ENCODE measurements around the gene NFIX.

Gene NFIX

DNA sequence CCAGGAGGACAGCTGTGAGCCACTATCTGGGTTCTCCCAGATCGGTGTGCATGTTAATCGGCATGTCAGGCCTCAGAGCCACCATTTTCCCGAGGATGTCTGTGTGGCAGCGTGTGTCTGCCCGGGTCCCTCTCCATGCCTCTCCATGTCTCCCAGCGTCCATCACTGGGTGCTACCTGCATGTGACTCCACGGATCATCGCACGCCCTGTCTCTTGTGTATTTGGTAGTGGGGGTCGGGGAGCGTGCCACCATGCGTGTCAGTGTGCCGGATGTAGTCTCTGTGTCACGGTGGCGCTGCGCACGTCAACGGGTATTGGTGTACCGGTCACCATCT is 5.9 kb downstream of the NFIX start:
- no peak overlapping the region for H3K27ac ChIP-seq (ENCODE audit: insufficient read depth, low read depth, low read length, poor library complexity, severe bottlenecking)
- no peak overlapping the region for H3K4me3 ChIP-seq (ENCODE audit: insufficient read depth, low read depth, low read length)
- no peaks in the 10 kb centered on the region for H3K9me3 ChIP-seq (ENCODE audit: control insufficient read depth, low read length)
- WGBS, 2 experiments, result 89% methylated on average over 19 of the region's 19 CpGs
- no peaks in the 10 kb centered on the region for H3K4me1 ChIP-seq (ENCODE audit: control insufficient read depth, insufficient read depth, low read length)
- H3K27me3 ChIP-seq (ENCODE audit: control insufficient read depth, insufficient read depth, low read length, poor library complexity, severe bottlenecking), result peaks cover 100% of the 10 kb centered on the region
- no peaks in the 10 kb centered on the region for H3K36me3 ChIP-seq (ENCODE audit: control insufficient read depth, insufficient read depth, low read length)

DNA sequence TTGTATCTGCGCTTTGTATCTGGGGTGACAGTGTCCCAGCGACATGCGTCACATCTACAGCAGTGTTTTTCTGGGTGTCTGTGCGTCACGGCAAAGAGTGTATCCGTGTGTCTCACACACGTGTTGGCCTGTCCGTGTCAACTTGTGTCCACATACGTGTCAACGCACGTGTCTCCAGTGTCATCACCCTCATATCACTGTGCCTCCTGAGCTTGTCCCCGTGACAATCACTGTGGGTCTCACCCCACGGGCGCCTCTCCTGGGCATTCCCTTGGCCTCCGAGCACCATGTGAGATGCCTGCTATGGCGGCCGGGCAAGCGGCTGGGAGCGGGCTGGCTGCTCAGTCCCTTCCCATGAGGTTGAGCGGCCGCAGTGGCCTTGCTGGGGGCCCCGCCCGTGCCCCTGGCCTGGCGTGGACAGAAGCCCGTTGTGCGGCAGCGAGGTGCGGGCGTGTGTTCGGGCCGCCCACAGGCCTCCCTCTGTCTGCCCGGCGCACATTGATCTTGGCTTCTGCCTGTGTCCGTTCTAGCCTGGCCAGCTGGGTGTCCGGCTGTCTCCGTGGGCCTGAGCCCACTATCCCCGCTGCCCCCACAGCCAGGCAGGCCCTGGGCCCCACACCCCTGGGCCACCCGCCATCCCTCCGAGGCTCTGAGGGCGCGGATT is 6.4 kb downstream of the NFIX start:
- no peak overlapping the region for H3K4me3 ChIP-seq (ENCODE audit: insufficient read depth, low read depth, low read length)
- H3K27ac ChIP-seq (ENCODE audit: insufficient read depth, low read depth, low read length, poor library complexity, severe bottlenecking), result no peak overlapping the region
- no peaks in the 10 kb centered on the region for H3K36me3 ChIP-seq (ENCODE audit: control insufficient read depth, insufficient read depth, low read length)
- H3K9me3 ChIP-seq (ENCODE audit: control insufficient read depth, low read length), result no peaks in the 10 kb centered on the region
- 86 to 87% methylated on average over 41 of the region's 41 CpGs for WGBS, 2 experiments
- peaks cover 100% of the 10 kb centered on the region for H3K27me3 ChIP-seq (ENCODE audit: control insufficient read depth, insufficient read depth, low read length, poor library complexity, severe bottlenecking)
- no peaks in the 10 kb centered on the region for H3K4me1 ChIP-seq (ENCODE audit: control insufficient read depth, insufficient read depth, low read length)

DNA sequence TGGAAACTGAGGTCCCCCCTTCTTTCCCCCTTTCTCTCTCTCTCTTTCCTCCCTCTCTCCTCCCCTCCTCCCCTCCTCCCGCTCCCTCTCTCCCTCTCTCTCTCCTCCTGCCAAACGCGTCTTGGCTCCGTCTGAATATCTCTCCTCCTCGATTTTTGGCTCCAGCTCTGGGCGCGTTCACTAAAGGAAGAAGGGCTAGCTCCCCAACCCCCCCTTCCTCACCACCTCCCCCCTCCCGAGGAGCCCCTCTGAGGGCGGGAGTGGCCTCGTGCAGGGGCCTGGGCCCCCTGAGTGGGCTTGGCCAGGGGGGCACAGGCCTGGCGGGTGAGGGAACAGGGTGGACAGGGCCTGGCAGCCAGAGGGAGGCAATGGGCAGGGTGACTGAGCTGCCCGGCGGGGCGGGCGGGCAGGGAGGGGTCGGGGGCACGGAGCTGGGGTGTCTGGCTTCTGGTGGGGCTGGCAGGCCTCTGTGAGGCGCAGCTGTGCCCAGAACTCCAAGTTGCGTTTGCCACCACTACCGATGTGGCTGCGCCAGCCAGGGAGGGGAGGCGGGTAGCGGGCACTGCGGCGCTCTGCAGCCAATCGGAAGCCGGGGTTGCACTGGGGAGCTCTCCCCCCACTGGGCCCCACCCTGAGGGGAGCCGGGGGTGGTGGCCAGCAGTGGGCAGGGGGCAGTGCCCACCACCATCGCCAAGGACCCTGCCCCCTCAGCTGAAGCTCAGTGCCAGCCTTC is 7.1 kb downstream of the NFIX start:
- WGBS, 2 experiments, result 73 to 74% methylated on average over 29 of the region's 29 CpGs
- H3K4me1 ChIP-seq (ENCODE audit: control insufficient read depth, insufficient read depth, low read length), result no peaks in the 10 kb centered on the region
- H3K4me3 ChIP-seq (ENCODE audit: insufficient read depth, low read depth, low read length), result no peak overlapping the region
- no peaks in the 10 kb centered on the region for H3K9me3 ChIP-seq (ENCODE audit: control insufficient read depth, low read length)
- no peaks in the 10 kb centered on the region for H3K36me3 ChIP-seq (ENCODE audit: control insufficient read depth, insufficient read depth, low read length)
- H3K27me3 ChIP-seq (ENCODE audit: control insufficient read depth, insufficient read depth, low read length, poor library complexity, severe bottlenecking), result peaks cover 100% of the 10 kb centered on the region
- H3K27ac ChIP-seq (ENCODE audit: insufficient read depth, low read depth, low read length, poor library complexity, severe bottlenecking), result no peak overlapping the region

DNA sequence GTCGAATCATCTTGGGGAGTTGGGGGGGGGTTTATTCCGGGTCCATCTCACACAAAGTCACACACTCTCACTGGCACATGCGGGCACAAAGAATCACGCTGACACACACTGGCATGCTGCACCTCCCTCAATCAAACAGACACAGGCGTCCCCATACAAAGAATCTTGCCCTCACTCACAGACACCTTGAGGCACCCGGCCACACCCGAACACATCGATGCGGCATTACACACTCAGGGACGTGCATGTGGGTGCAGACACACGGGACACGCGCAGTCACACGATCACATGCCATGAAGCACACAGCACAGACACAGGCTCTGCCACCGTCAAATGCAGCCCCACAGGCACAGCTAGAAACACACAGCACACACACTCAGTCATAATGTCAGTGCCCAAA is 7.8 kb downstream of the NFIX start:
- Histone ChIP-seq H3K27me3 (ENCODE audit: control insufficient read depth, insufficient read depth, low read length, poor library complexity, severe bottlenecking) (peaks cover 100% of the 10 kb centered on the region), H3K27ac (ENCODE audit: insufficient read depth, low read depth, low read length, poor library complexity, severe bottlenecking) (no peak overlapping the region), H3K4me3 (ENCODE audit: insufficient read depth, low read depth, low read length) (no peak overlapping the region), H3K4me1 (ENCODE audit: control insufficient read depth, insufficient read depth, low read length) (no peaks in the 10 kb centered on the region), H3K9me3 (ENCODE audit: control insufficient read depth, low read length) (no peaks in the 10 kb centered on the region), H3K36me3 (ENCODE audit: control insufficient read depth, insufficient read depth, low read length) (no peaks in the 10 kb centered on the region)
- 85 to 89% methylated on average over 15 of the region's 15 CpGs for WGBS, 2 experiments

DNA sequence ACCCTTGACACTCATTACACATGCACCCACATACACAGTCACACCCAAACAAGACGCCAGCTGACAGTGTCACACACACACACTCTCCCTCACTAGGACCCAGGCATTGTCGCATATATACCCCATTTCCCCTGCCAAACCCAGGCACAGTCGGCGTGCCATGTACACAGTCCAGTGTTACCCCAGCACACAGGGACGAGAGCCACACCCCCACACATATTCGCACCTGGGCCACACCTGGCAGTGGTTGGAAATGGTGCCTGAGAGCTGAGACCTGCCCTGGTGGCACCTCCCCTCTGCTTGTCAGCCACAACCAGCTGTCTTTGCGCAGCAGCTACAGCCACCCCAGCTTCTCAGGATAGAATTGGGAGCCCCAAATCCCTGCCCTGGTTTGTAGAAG is 9.0 kb downstream of the NFIX start:
- 81 to 84% methylated on average over 7 of the region's 7 CpGs for WGBS, 2 experiments
- H3K27me3 ChIP-seq (ENCODE audit: control insufficient read depth, insufficient read depth, low read length, poor library complexity, severe bottlenecking), result peaks cover 100% of the 10 kb centered on the region
- no peaks in the 10 kb centered on the region for H3K4me1 ChIP-seq (ENCODE audit: control insufficient read depth, insufficient read depth, low read length)
- no peak overlapping the region for H3K27ac ChIP-seq (ENCODE audit: insufficient read depth, low read depth, low read length, poor library complexity, severe bottlenecking)
- H3K36me3 ChIP-seq (ENCODE audit: control insufficient read depth, insufficient read depth, low read length), result no peaks in the 10 kb centered on the region
- H3K4me3 ChIP-seq (ENCODE audit: insufficient read depth, low read depth, low read length), result no peak overlapping the region
- no peaks in the 10 kb centered on the region for H3K9me3 ChIP-seq (ENCODE audit: control insufficient read depth, low read length)

DNA sequence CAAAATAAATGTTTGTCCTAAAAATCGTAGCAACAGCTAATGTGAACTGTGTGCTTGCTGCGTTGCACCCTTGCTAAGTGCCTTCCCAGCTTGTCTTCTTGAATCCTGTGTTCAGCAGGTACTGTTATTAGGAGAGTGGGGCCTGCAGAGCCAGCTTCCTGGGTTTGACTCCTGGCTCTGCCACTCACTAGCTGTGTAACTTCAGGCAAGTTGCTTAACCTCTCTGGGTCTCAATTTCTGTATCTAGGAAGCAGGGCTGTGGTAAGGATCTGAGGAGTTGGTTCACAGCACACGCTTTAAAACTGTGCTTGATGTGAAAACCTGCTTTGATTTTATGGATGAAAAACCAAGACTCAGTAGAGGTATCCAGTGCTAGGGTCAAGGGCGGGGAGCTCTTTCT is 10.0 kb downstream of the NFIX start:
- Histone ChIP-seq H3K27ac (ENCODE audit: insufficient read depth, low read depth, low read length, poor library complexity, severe bottlenecking) (no peak overlapping the region), H3K4me1 (ENCODE audit: control insufficient read depth, insufficient read depth, low read length) (no peaks in the 10 kb centered on the region), H3K9me3 (ENCODE audit: control insufficient read depth, low read length) (no peaks in the 10 kb centered on the region), H3K36me3 (ENCODE audit: control insufficient read depth, insufficient read depth, low read length) (no peaks in the 10 kb centered on the region), H3K27me3 (ENCODE audit: control insufficient read depth, insufficient read depth, low read length, poor library complexity, severe bottlenecking) (peaks cover 100% of the 10 kb centered on the region), H3K4me3 (ENCODE audit: insufficient read depth, low read depth, low read length) (no peak overlapping the region)
- 86 to 88% methylated on average over 4 of the region's 4 CpGs for WGBS, 2 experiments

DNA sequence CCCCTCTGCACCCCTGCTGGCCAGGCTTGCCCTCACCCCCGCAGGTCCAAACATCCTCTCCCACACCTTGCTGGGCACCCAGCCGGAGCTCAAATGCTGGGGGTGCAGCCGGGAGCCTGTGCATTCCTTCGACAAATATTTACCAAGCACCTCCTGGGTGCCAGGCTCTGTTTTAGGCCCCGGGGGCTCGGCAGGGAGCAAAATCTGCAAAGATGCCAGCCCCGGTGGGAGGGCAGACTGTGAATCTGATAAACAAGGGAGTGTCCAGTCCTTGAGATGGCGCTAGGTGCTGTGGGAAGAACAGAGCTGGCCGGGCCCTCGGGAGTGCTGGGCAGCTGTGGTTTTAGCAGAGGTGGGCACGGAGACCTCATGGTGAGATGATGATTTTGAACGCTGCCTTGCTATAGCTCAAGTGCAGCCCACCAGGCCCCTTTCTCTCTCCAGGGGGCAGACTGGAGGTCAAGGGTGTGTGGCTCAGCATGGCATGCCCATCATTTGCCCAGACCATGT is 10.6 kb downstream of the NFIX start:
- Histone ChIP-seq H3K4me3 (ENCODE audit: insufficient read depth, low read depth, low read length) (no peak overlapping the region), H3K36me3 (ENCODE audit: control insufficient read depth, insufficient read depth, low read length) (no peaks in the 10 kb centered on the region), H3K4me1 (ENCODE audit: control insufficient read depth, insufficient read depth, low read length) (no peaks in the 10 kb centered on the region), H3K27me3 (ENCODE audit: control insufficient read depth, insufficient read depth, low read length, poor library complexity, severe bottlenecking) (peaks cover 100% of the 10 kb centered on the region), H3K27ac (ENCODE audit: insufficient read depth, low read depth, low read length, poor library complexity, severe bottlenecking) (no peak overlapping the region), H3K9me3 (ENCODE audit: control insufficient read depth, low read length) (no peaks in the 10 kb centered on the region)
- 72 to 73% methylated on average over 12 of the region's 12 CpGs for WGBS, 2 experiments

DNA sequence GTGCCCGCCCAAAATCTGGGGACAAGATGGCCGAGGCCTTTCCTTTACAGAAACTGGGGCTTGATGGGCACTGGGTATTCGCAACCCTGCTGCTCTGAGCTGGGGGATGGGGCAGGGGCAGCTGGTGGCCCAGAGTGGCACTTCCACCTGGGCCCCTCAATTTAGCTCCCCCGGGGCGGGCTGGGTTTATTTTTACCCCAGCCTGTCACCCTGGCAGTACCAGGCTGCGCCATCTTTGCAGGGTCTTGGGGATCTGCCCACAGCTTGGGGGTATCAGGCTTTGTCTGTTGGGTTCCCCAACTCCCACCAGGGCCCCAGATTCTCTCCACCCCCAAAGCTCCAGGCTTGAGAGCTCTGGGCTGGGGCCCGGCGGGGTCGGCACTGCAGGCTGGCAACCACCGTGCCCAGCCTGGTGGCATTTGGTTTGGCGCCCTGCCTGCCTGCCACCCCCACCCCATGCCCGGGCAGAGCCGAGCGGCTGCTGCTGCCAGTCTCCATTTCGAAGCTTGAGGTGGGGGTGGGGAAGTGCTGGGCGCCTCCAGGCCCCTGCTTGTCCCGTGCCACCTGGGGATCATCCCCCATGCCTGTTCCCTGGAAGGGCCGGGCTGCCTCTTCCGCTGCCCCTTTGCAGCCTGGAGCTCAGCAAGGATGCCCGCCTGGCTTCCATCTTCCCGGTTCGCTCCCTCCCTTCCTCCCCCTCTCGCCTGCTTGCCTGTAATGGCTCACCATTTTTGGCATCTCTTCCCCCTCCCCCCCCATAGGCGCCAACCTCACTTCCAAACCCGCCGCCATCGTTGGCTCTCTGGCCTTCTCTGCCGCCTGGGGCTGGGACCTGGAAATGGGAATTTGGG is 11.4 kb downstream of the NFIX start:
- Histone ChIP-seq H3K27me3 (ENCODE audit: control insufficient read depth, insufficient read depth, low read length, poor library complexity, severe bottlenecking) (peaks cover 100% of the 10 kb centered on the region), H3K9me3 (ENCODE audit: control insufficient read depth, low read length) (no peaks in the 10 kb centered on the region), H3K4me3 (ENCODE audit: insufficient read depth, low read depth, low read length) (no peak overlapping the region), H3K27ac (ENCODE audit: insufficient read depth, low read depth, low read length, poor library complexity, severe bottlenecking) (no peak overlapping the region), H3K36me3 (ENCODE audit: control insufficient read depth, insufficient read depth, low read length) (no peaks in the 10 kb centered on the region), H3K4me1 (ENCODE audit: control insufficient read depth, insufficient read depth, low read length) (no peaks in the 10 kb centered on the region)
- 77% methylated on average over 28 of the region's 28 CpGs for WGBS, 2 experiments

DNA sequence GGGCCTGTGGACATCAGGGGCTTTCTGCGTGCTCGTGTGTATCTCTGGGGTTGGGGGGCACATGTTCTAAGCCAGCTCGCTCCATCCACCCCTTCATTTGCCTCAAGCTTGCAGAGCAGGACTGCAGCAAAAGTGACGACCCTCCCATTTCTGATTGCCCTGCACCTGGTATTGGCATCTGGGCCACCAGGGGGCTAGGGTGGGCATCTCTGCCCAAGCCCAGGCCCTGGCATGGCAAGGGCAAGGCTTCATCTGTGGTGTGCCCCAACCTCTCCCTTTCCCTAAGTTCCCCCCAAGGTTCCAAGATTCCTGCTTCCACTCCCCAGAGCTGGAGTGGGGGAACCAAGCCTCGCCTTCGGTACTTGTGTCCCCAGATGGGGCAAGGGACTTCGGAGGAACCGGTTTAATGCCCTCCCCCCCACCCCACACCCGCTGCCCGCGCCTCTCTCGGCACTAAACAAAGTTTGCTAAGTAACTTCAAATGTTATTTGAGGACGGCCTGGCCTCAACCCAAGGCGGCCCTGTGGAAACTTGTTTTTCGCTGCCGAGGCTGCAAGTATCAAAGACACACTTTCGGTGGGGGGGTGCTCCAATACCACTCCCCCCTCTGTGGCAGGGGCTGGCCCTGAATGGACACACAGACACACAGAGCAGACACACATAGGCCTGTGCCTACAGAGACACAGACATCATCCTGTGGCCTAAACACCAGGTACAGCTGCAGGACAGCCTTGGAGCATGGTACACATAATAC is 12.2 kb downstream of the NFIX start:
- Histone ChIP-seq H3K27ac (ENCODE audit: insufficient read depth, low read depth, low read length, poor library complexity, severe bottlenecking) (no peak overlapping the region), H3K36me3 (ENCODE audit: control insufficient read depth, insufficient read depth, low read length) (no peaks in the 10 kb centered on the region), H3K27me3 (ENCODE audit: control insufficient read depth, insufficient read depth, low read length, poor library complexity, severe bottlenecking) (peaks cover 100% of the 10 kb centered on the region), H3K4me1 (ENCODE audit: control insufficient read depth, insufficient read depth, low read length) (no peaks in the 10 kb centered on the region), H3K4me3 (ENCODE audit: insufficient read depth, low read depth, low read length) (no peak overlapping the region), H3K9me3 (ENCODE audit: control insufficient read depth, low read length) (no peaks in the 10 kb centered on the region)
- WGBS, 2 experiments, result 75 to 80% methylated on average over 17 of the region's 17 CpGs
